IgD-negative memory B cell (primary cell): ENCODE results near the gene CENPL. TPM values are rescaled to one million over a fixed set of nuclear protein-coding genes. Genes with fewer than 3 reads are reported as not detected.
"Not testable (repeated sequence)": the region's sequence is repeated elsewhere in the genome, so short reads cannot be mapped to it uniquely, and the experiment has no call there.

Experiments used
- H3K27ac Mint-ChIP-seq, 3 donors: one replicate each; pipeline ENCODE4 v1.8.0; 2020 to 2022; ENCODE audit warnings: mild to moderate bottlenecking in 3 of 3, mixed read lengths in 3 of 3, moderate library complexity in 1 of 3
- H3K27me3 Mint-ChIP-seq: one replicate; pipeline ENCODE4 v1.8.0; 2021; ENCODE audit warnings: mixed read lengths
- H3K36me3 Mint-ChIP-seq: one replicate; pipeline ENCODE4 v1.8.0; 2020; ENCODE audit warnings: mild to moderate bottlenecking, mixed read lengths
- H3K4me1 Mint-ChIP-seq, 3 donors: one replicate each; pipeline ENCODE4 v1.8.0; 2020 to 2022; ENCODE audit warnings: mixed read lengths in 3 of 3, mild to moderate bottlenecking in 1 of 3
- H3K4me3 Mint-ChIP-seq, 4 donors: one replicate each; pipeline ENCODE4 v1.8.0; 2020 to 2022; ENCODE audit warnings: mild to moderate bottlenecking in 4 of 4, mixed read lengths in 4 of 4, moderate library complexity in 3 of 4
- H3K9me3 Mint-ChIP-seq, 3 donors: one replicate each; pipeline ENCODE4 v1.8.0; 2020 to 2021; ENCODE audit warnings: mixed read lengths in 3 of 3, mild to moderate bottlenecking in 1 of 3
- polyA plus RNA-seq: library from polyadenylated mRNA; unstranded; fragments of 300-500 nt; fragmentation: Illumina TruSeq; gene quantifications from one replicate; pipeline ENCODE4 v1.2.3, GENCODE V29; 2021

Gene CENPL
- polyA plus RNA-seq, 1 donor from 2014 or later: 7.2 TPM

GRCh38 chr1:173863224-173864161 is 38.8 kb upstream of the CENPL start:
- H3K4me3 Mint-ChIP-seq: peak overlapping the region in 2 of 4 donors; percentile 26 to 72
- peaks cover 34 to 44% (median 39%) of the 10 kb centered on the region in 3 donors for H3K4me1 Mint-ChIP-seq
- no peaks in the 10 kb centered on the region for H3K9me3 Mint-ChIP-seq
- peak overlapping the region; percentile 80 to 89 (median 82) for H3K27ac Mint-ChIP-seq
- H3K27me3 Mint-ChIP-seq: no peaks in the 10 kb centered on the region
- no peaks in the 10 kb centered on the region for H3K36me3 Mint-ChIP-seq

GRCh38 chr1:173862769-173863223 is 38.1 kb upstream of the CENPL start:
- peaks cover 34 to 44% (median 39%) of the 10 kb centered on the region in 3 donors for H3K4me1 Mint-ChIP-seq
- no peaks in the 10 kb centered on the region for H3K9me3 Mint-ChIP-seq
- no peaks in the 10 kb centered on the region for H3K27me3 Mint-ChIP-seq
- peak overlapping the region; percentile 80 to 89 (median 82) for H3K27ac Mint-ChIP-seq
- H3K4me3 Mint-ChIP-seq: peak overlapping the region in 2 of 4 donors; percentile 26 to 34
- H3K36me3 Mint-ChIP-seq: no peaks in the 10 kb centered on the region

- H3K9me3 Mint-ChIP-seq, H3K36me3 Mint-ChIP-seq, H3K27me3 Mint-ChIP-seq: not testable (repeated sequence)
- Mint-ChIP-seq H3K4me3 (peak overlapping the region in 2 of 4 donors; percentile 26 to 34), H3K4me1 (peaks cover 34 to 44% (median 39%) of the 10 kb centered on the region in 3 donors), H3K27ac (peak overlapping the region; percentile 62 to 89 (median 80))
Measured at GRCh38 chr1:173862146-173862768, 37.6 kb upstream of the CENPL start.

GRCh38 chr1:173861731-173862145 is 37.1 kb upstream of the CENPL start:
- no peak overlapping the region for H3K4me3 Mint-ChIP-seq
- H3K36me3 Mint-ChIP-seq: no peaks in the 10 kb centered on the region

GRCh38 chr1:173860065-173860464 is 35.4 kb upstream of the CENPL start:
- H3K27ac Mint-ChIP-seq: peak overlapping the region in 2 of 3 donors; percentile 42 to 73
- H3K36me3 Mint-ChIP-seq: no peaks in the 10 kb centered on the region
- no peaks in the 10 kb centered on the region for H3K9me3 Mint-ChIP-seq
- peaks cover 17 to 24% (median 20%) of the 10 kb centered on the region in 3 donors for H3K4me1 Mint-ChIP-seq
- H3K4me3 Mint-ChIP-seq: no peak overlapping the region
- H3K27me3 Mint-ChIP-seq: no peaks in the 10 kb centered on the region

More at GRCh38 chr1:173861731-173862145, 37.1 kb upstream of the CENPL start:
- Mint-ChIP-seq H3K27ac (peak overlapping the region; percentile 62 to 89 (median 73)), H3K9me3 (no peaks in the 10 kb centered on the region), H3K27me3 (no peaks in the 10 kb centered on the region), H3K4me1 (peaks cover 33 to 41% (median 37%) of the 10 kb centered on the region in 3 donors)

GRCh38 chr1:173859547-173859946 is 34.9 kb upstream of the CENPL start:
- H3K4me3 Mint-ChIP-seq, H3K36me3 Mint-ChIP-seq, H3K9me3 Mint-ChIP-seq, H3K27ac Mint-ChIP-seq, H3K27me3 Mint-ChIP-seq: not testable (repeated sequence)
- H3K4me1 Mint-ChIP-seq: peaks cover 14 to 22% (median 18%) of the 10 kb centered on the region in 3 donors

- H3K27me3 Mint-ChIP-seq: no peaks in the 10 kb centered on the region
- no peak overlapping the region for H3K4me3 Mint-ChIP-seq
- peaks cover 4 to 8% (median 4%) of the 10 kb centered on the region in 3 donors for H3K4me1 Mint-ChIP-seq
- no peaks in the 10 kb centered on the region for H3K36me3 Mint-ChIP-seq
- H3K9me3 Mint-ChIP-seq: no peaks in the 10 kb centered on the region
- H3K27ac Mint-ChIP-seq: no peak overlapping the region
Measured at GRCh38 chr1:173857363-173857917, 32.8 kb upstream of the CENPL start.

GRCh38 chr1:173856903-173857302 is 32.2 kb upstream of the CENPL start:
- Mint-ChIP-seq H3K27me3 (no peaks in the 10 kb centered on the region), H3K4me1 (peaks cover 3 to 7% (median 4%) of the 10 kb centered on the region in 3 donors), H3K27ac (no peak overlapping the region), H3K4me3 (no peak overlapping the region), H3K9me3 (no peaks in the 10 kb centered on the region), H3K36me3 (no peaks in the 10 kb centered on the region)

- Mint-ChIP-seq H3K4me1 (peaks cover 2 to 4% (median 4%) of the 10 kb centered on the region in 3 donors), H3K27me3 (no peaks in the 10 kb centered on the region), H3K9me3 (no peaks in the 10 kb centered on the region), H3K36me3 (no peaks in the 10 kb centered on the region), H3K4me3 (no peak overlapping the region), H3K27ac (peak overlapping the region in 1 of 3 donors; percentile 34)
Measured at GRCh38 chr1:173856014-173856413, 31.3 kb upstream of the CENPL start.

- Mint-ChIP-seq H3K9me3 (no peaks in the 10 kb centered on the region), H3K4me3 (no peak overlapping the region), H3K27ac (no peak overlapping the region), H3K4me1 (no peaks in the 10 kb centered on the region), H3K27me3 (no peaks in the 10 kb centered on the region), H3K36me3 (no peaks in the 10 kb centered on the region)
Measured at GRCh38 chr1:173853074-173853473, 28.4 kb upstream of the CENPL start.

- H3K36me3 Mint-ChIP-seq: no peaks in the 10 kb centered on the region
- H3K9me3 Mint-ChIP-seq: no peaks in the 10 kb centered on the region
- H3K4me3 Mint-ChIP-seq: no peak overlapping the region
- no peaks in the 10 kb centered on the region for H3K27me3 Mint-ChIP-seq
- H3K4me1 Mint-ChIP-seq: no peaks in the 10 kb centered on the region
- peak overlapping the region in 1 of 3 donors; percentile 50 for H3K27ac Mint-ChIP-seq
Measured at GRCh38 chr1:173852105-173852504, 27.4 kb upstream of the CENPL start.

- no peaks in the 10 kb centered on the region for H3K36me3 Mint-ChIP-seq
Measured at GRCh38 chr1:173832748-173833147, 8.1 kb upstream of the CENPL start.

GRCh38 chr1:173827611-173828010 is 2.9 kb upstream of the CENPL start:
- H3K27ac Mint-ChIP-seq: no peak overlapping the region
- H3K4me1 Mint-ChIP-seq: peaks cover 16 to 24% (median 18%) of the 10 kb centered on the region in 3 donors
- H3K36me3 Mint-ChIP-seq: no peaks in the 10 kb centered on the region
- H3K9me3 Mint-ChIP-seq: no peaks in the 10 kb centered on the region
- no peaks in the 10 kb centered on the region for H3K27me3 Mint-ChIP-seq
- peak overlapping the region in 1 of 4 donors; percentile 41 for H3K4me3 Mint-ChIP-seq

More at GRCh38 chr1:173832748-173833147, 8.1 kb upstream of the CENPL start:
- H3K27ac Mint-ChIP-seq: no peak overlapping the region
- peaks cover 1 to 3% (median 2%) of the 10 kb centered on the region in 3 donors for H3K4me1 Mint-ChIP-seq
- no peaks in the 10 kb centered on the region for H3K27me3 Mint-ChIP-seq
- H3K4me3 Mint-ChIP-seq: no peak overlapping the region
- H3K9me3 Mint-ChIP-seq: no peaks in the 10 kb centered on the region

GRCh38 chr1:173823781-173824314 is 835 bp downstream of the CENPL start:
- Mint-ChIP-seq H3K4me1 (peaks cover 21 to 24% (median 23%) of the 10 kb centered on the region in 3 donors), H3K4me3 (peak overlapping the region; percentile 91 to 99 (median 96)), H3K9me3 (no peaks in the 10 kb centered on the region), H3K27ac (peak overlapping the region; percentile 79 to 97 (median 95)), H3K36me3 (no peaks in the 10 kb centered on the region), H3K27me3 (no peaks in the 10 kb centered on the region)
